ENCODE results near the gene PGC.
"Not testable (repeated sequence)": the region's sequence is repeated elsewhere in the genome, so short reads cannot be mapped to it uniquely, and the experiment has no call there.

PGC gene

DNA sequence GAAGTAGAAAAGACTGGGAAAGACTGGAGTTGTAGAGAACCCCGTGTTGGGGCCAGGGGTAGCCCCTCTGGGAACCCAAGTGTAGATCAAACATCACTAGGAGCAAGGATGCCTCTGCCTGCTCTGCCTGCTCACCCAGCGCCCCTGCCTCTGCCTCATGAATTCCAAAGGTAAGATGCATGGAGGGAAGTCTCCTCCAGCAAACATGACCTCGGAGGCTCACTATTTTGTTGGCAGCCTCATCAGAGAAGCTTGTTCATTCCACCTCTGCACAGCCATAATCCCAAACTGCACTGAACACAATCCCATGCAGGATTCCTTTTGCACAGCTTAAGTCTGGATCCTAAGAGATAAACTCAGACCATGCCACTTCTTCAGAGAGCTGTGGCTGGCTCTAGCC is 27.6 kb upstream of the PGC start:
- no peak for DNase-seq

DNA sequence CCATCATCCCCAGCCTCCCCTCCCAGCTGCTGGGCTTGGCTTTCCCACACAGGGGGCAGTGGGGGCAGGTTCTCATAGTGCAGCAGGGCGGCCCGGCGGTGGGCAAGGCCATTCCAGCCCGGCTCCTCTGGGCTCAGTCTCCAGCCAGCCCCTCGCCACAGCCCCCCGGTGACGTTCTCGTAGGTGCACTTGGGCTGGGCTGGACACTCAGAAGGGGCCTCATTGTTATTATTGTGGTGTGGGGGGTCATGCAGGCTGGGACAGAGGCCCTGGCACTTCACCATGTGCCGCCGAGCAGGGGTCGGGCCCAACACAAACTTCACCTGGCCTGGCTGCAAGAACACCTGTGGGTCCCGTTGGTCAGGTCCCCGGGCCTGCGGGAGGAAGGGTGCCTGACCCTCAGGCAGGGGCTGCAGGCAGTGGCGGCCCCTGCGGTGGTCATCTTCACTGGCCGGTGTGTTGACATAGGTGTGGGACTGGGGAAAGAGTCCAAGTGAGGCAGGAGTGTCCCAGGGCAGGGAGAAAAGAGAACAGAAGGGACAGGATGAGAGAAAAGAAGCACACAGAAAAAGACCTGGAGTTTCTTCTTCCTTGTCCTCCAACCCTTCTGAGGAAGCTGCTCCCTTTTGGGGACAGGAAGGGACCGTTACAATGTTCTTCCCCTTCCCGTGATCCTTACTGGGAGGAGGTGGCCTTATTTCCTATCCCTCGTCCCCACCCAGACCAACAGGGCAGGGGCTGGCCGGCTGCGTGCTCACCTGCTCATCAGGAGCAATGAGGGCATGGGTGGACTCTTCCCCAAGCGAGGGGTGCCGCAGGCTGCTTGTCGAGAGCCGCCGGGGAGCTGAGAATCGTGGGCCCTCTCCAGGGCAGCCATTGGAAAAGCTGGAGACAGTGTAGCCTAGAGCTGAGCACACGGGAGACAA is 24.1 kb upstream of the PGC start:
- DNase-seq: no peak

DNA sequence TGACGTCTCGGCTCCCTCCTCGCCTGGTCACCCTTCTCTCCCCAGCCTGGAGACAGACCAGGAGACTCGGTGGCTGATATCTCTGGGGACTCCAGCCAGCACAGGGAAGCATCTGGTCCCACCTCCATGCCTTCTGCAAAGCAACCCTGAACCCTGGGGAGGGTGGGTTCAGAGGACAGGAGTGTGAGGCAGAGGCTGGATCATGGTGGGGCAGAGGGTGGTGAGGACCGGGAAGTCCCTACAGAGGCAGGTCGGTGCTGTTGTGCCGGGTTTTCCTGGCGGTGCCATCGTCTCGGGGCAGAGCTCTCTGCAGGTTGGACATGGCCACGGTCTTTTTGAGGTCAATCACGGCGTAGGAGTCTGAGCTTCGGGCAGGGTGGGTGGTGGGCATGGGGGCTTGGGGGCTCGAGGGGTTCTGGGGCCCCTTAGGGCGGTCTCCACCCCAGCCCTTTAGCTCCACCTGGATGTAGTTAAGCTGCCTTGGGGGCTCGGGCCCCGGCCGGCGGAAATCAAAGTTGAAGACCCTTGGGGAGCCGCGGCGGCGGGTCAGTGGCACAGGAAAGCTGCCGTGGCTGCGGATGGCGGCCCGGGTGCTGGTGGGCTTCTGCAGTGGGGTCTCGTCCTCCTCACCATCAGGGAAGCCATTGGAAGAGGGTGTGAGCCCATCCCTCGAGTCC is 23.3 kb upstream of the PGC start:
- no peak for DNase-seq

DNA sequence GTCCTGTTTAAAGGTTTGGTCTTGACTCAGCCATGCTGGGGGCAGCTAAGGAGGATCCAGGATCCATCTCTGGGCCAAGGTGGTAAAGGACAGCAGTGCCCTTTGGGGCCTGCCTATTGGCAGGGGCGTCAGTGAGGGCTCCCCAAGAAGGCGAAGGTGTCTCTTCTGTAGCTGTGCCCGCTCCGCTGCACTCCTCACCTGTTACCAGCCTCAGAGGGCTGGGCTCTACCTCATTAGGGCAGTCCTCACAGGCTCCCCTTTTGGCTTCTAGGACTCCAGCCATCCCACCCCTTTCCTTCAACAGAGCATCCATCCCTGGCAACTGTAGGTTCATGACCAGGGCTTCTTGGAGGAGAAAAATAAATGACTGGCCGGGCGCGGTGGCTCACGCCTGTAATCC is 22.2 kb upstream of the PGC start:
- DNase-seq: no peak

DNA sequence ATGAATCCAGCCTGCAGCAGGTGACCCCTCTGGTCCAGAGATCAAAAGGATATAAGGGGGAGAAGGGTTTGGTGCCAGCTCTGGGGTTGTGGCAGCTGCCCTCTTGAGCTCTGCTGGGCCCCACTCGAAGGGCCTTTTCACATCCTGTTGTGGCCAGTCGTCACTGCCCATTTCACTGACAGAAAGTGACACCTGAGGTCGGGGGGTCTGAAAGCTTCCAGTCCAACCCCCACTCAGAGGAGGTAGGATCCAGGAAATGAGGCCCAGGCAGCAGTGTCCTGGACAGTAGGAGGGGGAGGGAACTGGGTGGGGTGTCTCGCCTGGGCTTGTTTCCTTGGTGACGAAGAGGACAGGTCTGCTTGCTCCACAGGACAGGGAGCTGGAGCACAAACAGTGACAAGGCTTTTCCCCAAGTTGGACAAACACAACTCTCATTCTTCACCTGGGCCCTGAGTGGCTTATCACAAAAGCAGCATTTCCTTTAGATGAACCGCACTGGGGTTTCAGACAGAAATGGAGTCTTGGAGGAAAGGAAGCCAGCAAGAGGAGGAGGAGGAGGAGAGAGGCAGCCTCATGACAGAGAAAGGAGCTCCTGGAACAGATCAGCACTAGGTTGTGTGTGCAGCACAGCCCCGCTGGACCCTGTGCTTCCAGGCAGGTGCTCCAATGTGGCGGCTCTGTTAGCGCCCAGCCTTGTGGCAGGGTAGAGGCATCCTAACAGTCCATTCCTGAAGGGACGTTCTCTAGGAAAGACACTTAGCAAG is 21.5 kb upstream of the PGC start:
- no peak for DNase-seq

DNA sequence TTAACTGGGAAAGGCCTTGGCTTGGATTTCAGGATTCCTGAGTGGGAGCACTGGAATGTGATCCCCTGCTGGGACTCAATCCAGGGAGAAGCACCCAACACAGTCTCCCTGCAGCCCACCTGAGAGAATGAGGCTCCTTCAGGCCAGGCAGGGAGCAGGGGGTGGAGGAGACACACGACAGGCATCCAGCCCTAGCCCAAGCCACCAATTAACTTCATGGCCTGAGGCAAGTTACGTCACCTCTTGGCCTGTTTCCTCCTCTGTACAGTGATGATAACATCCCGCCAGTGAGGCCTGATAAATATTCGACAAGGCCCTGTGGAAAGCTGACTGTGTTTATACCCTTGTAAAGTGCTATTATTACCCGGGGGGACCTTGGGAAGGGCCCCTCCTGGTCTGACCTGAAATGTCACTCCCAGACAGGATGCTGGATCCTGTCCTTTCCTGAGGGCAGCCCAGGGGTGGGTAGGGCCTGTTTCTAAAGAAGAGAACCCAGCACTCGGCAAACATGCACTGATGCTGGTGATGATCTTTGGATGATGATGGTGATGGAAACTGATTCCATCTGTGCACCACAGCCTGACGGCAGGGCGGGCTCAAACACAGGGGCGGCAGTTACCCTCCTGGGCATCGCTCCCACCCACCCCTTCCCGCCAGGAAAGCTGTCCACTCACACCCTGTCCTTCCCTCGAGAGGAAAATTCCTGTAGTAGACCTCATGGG is 20.1 kb upstream of the PGC start:
- no peak for DNase-seq

DNA sequence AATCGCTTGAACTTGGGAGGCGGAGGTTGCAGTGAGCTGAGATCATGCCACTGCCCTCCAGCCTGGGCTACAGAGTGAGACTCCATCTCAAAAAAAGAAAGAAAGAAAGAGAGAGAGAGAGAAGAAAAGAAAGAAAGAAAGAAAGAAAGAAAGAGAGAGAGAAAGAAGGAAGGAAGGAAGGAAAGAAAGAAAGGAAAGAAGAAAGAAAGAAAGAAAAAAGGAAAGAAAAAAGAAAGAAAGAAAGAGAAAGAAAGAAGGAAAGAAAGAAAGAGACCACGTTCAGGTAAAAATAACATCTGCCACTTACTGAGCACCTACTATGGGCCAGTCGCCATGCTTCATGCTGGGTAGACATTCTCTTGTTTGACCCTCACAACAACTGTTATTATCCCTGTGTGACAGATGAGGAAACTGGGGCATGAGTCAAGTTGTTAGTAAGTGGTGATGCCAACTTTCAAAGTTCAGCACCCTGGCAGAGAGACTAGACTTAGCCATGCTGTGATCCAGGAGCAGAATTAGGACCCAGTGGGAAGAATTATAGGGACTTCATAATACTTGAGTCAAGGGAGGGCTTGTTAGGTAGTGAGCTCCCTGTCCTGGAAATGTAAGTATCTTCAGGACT is 19.0 kb upstream of the PGC start:
- not testable (repeated sequence) for DNase-seq

DNA sequence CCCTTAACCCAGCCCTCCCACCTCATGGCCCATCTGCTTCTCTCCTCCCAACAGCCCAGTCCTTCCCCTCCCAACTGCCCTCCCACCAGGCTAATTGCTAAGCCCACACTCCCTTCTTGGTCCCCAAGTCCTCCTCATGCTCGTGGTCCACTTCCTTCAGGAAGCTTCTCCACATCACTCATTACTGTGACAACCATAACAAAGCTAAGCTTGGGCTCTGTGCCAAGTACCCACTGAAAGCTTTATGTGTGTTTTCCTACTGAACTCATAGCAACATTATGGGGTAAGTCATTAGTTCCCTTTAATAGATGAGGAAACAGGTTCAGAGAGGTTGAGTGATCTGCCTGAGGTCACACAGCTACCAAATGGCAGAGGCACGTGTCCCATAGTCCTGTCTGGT is 16.3 kb upstream of the PGC start:
- no peak for DNase-seq

DNA sequence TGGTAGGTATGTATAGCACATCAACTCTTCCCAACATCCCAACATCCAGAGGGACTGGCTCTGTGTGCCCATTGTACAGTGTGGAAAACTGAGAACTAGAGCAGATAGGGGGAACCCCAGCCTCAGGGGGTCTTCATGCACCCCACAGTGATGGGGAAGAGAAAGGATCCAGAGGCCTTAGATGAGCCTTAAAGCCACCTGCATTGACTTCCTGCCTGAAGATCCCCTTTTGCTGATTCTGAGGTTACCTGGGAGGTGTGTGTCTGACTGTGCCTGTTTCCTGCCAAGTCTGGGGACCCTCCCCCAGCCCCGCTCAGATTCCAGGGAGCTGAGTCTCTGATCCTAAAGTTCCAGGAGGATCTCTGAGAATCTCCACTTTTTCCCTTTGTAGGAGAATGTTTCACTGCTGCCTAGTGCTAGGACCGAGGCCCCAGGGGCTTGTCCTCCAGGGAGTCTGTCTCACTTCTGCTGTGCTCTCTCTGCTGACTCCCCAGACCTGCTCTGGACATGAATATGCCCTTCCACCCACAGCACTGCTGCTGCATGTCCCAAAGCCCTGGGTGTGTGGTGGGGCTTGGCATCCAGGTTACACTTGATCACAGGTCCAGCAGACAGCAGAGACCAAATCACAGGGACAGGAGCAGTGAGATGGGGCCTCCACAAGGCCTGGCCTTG is 12.8 kb upstream of the PGC start:
- DNase-seq: no peak

DNA sequence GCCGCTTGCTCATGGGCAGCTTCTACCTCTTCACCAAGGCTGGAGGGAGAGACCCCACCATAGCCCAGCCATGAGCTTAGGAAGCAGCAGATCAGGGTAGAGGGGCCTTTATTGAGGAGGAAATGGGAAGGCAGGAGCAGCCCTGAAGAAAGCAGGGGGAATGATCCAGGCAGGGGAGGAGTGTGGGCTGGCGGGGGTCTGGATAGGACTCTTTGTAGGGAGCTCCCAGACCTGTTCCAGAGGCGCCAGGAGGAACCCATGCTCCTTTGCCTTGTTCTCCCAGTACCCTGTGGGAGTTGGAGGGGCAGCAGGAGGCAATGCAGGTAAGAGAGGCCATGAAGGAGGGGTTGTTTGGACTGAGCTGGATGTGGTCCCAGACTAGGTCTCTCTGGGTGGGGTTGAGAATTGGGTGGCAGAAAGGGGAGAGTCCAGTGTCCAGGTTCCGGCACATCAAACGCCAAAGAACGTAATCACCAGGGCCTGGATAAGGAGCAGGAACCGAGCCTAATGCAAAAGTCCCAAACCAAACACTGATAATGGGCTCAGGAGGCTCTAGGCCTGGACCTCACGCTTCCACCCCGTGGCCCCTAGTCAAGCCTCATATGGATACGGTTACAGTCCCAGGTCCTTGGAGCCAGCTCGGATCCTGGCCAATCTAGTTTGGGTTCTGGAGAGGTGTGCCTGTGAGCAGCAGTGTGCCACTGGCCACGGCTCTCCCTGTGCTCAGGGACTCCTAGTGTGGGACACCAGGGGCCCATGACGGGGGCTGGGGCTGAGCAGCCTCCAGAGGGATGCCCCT is 12.1 kb upstream of the PGC start:
- DNase-seq: no peak

DNA sequence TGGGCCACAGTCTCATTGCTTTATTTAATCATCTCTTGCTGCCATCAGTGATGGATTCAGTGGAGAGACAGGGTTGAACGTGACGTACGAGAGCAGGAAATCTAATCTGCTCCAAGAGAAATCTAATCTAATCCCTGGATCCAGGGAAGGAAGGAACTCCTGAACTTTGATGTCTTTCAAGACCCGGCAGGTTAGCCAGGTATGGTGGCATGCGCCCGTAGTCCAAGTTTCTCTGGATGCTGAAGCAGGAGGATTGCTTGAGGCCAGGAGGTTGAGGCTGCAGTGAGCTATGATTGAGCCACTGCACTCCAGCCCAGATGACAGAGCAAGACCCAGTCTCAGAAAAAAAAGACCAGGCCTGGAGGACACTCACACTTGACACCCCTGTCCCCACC is 11.4 kb upstream of the PGC start:
- DNase-seq: no peak

DNA sequence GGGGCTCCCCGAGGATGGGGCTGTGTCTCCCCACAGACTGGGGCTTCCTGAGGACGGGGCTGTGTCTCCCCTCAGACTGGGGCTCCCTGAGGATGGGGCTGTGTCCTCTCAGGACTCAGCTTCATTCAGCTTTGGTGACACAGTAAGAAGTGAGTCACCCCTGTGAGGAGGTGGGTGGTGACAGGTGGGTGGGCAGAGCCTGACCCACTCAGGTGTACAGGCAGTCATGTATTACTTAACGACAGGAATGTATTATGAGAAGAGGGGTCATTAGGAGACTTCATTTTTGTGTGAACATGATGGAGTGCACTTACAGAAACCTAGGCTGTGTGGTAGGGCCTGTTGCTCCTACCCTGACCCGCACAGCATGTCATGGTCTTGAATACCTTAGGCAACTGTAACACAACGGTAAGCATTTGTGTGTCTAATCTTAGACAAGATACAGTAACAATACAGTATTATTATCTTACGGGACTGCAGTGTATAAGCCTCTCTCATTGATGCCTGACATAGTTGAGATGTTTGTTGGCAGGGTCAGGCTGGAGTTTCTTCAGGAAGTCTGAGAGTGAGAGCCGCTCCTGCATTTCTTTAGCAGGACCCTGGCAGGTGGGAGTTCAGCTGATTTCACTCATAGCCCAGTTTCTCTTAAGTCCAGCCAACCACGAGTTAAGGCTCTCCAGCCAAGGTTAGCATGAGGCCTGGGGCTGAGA is 10.9 kb upstream of the PGC start:
- peak; percentile 15 for DNase-seq

DNA sequence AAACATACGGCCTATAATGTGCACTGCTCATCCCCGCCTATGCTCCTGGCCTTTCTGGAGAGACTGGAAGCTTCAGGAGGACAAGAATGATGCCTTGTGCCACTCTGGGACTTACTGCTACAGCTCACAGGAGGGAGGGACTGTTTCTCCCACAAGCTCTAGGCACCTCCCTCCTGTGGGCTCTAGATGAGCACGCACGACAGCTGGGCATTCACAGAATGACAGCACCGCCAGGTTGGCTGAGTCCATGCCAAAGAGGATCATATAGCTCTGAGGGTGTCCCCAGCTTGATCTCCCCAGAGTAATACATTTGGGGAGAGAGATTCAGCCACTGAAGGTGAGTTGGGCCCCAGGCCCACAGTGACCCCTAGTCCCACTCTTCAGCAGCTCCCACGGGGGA is 10.1 kb upstream of the PGC start:
- DNase-seq: no peak

DNA sequence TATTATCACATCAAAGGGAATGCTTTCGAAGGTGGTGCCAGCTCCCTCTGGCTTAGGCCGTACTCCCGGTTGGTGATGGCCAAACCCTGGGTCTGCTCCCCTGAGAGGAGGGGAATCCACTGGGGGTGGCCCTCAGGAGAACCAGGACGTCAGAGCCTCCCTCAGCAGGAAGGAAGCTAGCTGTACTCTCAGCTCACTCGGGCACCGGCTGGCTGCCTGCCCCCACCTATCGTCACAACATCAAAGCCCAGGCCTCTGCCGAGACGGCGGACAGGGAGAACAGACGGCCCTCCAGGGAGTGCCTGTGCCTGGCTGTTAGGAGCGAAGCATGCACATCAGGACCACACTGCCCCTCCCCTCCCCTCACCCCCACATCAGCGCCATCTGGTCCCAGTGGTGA is 9.2 kb upstream of the PGC start:
- no peak for DNase-seq

DNA sequence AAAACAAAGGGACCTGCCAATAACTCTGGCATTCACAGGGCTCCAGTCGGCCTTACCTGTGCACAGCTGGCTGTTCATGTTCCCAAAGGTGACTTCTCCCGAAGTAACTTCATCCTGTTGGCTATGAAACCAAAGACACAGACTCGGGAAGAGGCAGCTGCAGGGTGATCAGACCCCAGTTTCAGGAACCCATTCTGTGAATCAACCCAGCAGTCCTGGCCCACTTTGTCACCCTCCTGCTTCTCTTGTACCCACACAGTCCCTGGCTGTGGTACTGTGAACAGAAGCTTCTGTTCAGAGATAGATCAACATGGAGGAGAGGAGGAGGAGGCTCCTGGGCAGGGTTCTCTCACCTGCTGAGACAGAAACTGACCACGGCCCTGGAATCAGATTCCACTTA is 8.7 kb upstream of the PGC start:
- DNase-seq: no peak

DNA sequence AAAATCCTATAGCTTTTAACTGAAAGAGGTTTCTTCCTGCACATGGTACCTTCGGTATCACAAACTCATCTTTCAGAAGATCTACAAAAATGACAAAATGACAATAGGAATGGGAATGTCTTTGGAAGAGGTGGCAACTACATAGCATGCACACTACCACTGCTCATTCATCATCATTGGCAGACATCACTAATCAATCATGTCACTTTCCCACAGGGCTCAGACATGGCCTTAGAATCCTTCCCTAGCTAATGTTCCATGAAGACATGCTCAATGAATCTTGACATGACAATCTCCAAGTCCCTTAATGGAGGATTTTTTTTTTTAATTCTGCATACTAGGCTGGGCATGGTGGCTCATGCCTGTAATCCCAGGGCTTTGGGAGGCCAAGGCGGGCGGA is 3.2 kb upstream of the PGC start:
- DNase-seq: no peak

DNA sequence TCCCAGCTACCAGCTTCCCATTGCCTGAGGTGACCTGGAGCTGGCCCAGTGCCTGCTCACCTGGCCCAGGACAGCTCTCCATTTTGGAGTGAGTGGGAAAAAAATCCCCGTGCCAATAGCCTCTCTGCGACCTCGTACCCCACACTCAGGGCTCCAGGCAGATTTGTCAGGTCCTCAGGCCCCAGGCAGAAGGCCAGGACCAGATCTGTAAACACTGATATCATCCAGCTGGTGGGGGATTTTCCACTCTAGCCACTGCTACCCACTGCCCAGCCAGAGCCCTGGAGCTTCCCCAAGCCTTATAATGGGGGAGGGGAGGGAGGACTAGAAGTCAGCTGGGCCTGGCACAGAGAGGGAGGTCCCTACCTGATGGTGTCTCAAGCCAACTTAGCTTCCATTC is 1.3 kb upstream of the PGC start:
- DNase-seq: no peak

DNA sequence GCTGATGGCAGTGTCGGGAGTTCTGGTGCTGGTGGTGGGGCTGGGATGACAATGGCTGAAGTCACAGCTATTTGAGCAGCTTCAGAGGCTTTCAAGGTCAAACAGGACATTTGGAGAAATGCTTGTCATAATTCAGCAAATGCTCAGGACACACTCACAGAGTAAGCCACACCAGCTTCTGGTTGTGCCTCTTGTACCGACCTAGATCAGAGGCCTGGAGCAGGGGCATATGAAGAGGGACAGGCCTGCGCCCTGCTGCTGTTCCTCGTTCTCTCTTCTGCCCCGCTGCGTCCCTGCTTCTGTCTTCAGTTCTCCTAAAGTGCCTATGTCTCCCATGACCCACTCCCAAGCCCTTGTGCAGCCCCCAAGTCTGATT is 893 bp upstream of the PGC start:
- no peak for DNase-seq

DNA sequence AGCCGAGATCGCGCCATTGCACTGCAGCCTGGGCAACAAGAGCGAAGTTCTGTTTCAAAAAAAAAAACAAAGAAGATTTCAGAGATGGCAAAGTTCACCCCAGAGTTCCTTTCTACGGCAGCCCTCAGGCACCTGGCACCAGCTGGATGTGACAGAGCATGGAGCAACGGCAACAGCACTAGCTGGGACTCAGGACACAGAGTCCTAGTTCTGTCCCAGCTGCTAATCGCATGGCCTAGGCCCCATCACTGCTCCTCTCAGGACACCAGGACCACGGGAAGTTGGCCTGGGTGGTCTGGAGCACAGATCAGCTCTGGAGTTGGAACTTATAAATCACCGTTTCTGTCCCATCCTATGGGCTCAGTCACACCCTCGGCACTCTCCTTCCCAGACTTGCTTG is 1.1 kb downstream of the PGC start:
- DNase-seq: no peak

DNA sequence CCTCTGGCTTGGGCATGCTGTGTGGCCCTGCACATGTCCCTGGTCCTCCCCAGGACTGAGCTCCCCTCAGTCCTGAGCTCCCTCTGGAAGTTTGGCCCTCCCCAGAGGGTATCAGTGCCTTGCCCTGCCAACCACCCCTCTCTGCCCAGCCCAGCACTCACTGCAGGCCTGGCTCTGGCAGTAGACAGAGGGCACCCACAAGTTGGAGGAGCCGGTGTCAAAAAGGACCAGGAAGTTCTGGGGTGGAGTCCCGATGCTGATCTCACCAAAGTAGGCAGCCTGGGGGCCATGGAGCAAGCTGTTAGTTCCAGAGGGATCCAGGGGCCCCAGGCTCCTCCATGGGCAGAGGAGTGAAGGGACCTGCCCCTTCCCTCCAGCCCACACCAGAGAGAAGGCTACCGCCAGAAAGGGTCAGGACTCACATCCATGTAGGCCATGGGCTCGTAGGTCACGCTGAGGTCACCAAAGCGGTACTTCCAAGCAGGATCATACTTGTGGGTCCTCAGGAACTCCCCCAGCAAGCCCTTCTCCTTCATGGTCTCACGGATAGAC is 2.9 kb downstream of the PGC start:
- DNase-seq: no peak
